ENCODE data around the gene LATS2.

Gene LATS2

GRCh38 chr13:21046203-21046602 is 15.2 kb downstream of the LATS2 start:
- no peak for DNase-seq

- DNase-seq, result no peak
These were observed 16.3 kb downstream of the LATS2 start for GRCh38 chr13:21045100-21045499.

GRCh38 chr13:21043898-21044297 is 17.5 kb downstream of the LATS2 start:
- DNase-seq, result no peak

- no peak for DNase-seq
These were observed 21.1 kb downstream of the LATS2 start for GRCh38 chr13:21040120-21040826.

GRCh38 chr13:21039097-21039800 is 22.1 kb downstream of the LATS2 start:
- DNase-seq, result no peak

- no peak for DNase-seq
These were observed 23.7 kb downstream of the LATS2 start for GRCh38 chr13:21037656-21038055.

- DNase-seq, result no peak
These were observed 25.9 kb downstream of the LATS2 start for GRCh38 chr13:21035498-21035897.

GRCh38 chr13:21034603-21035191 is 26.7 kb downstream of the LATS2 start:
- DNase-seq, result no peak

GRCh38 chr13:21033856-21034602 is 27.4 kb downstream of the LATS2 start:
- no peak for DNase-seq

GRCh38 chr13:21033212-21033840 is 28.1 kb downstream of the LATS2 start:
- no peak for DNase-seq

- no peak for DNase-seq
These were observed 28.7 kb downstream of the LATS2 start for GRCh38 chr13:21032656-21033055.

- no peak for DNase-seq
These were observed 29.7 kb downstream of the LATS2 start for GRCh38 chr13:21031594-21032275.

GRCh38 chr13:21025539-21025938 is 35.8 kb downstream of the LATS2 start:
- no peak for DNase-seq

GRCh38 chr13:21022056-21022979 is 39.1 kb downstream of the LATS2 start:
- no peak for DNase-seq

GRCh38 chr13:21020581-21020980 is 40.8 kb downstream of the LATS2 start:
- no peak for DNase-seq

- no peak for DNase-seq
These were observed 41.2 kb downstream of the LATS2 start for GRCh38 chr13:21020176-21020575.

- DNase-seq, result no peak
These were observed 43.2 kb downstream of the LATS2 start for GRCh38 chr13:21018220-21018619.

GRCh38 chr13:21016487-21016886 is 44.9 kb downstream of the LATS2 start:
- no peak for DNase-seq

- no peak for DNase-seq
These were observed 46.1 kb downstream of the LATS2 start for GRCh38 chr13:21015284-21015683.

- DNase-seq, result no peak
These were observed 46.8 kb downstream of the LATS2 start for GRCh38 chr13:21014502-21015170.

- DNase-seq, result no peak
These were observed 47.3 kb downstream of the LATS2 start for GRCh38 chr13:21014139-21014501.

Measured in KG1 (cell line).